Vagina (tissue), 2 donors: ENCODE data around the gene CKAP4. TPM values are rescaled to one million over a fixed set of nuclear protein-coding genes. Genes with fewer than 3 reads are reported as not detected.

ENCODE experiments used
- DNase-seq, 2 donors: peaks; one replicate each; pipeline ENCODE4 v3.0.0-alpha.2; 2017; ENCODE audit errors: extremely low spot score in 2 of 2
- H3K27ac ChIP-seq: fragments of 200-600 bp; sonication (generic); one replicate; pipeline ENCODE4 v1.5.1; 2019
- H3K27me3 ChIP-seq: fragments of 200-600 bp; sonication (generic); one replicate; pipeline ENCODE4 v1.5.1; 2019
- H3K36me3 ChIP-seq, 2 donors: fragments of 200-600 bp; sonication (generic); one replicate each; pipeline ENCODE4 v1.5.1; 2017 to 2019
- H3K4me1 ChIP-seq: fragments of 200-600 bp; sonication (generic); one replicate; pipeline ENCODE4 v1.5.1; 2019
- H3K4me3 ChIP-seq, 2 donors: fragments of 200-600 bp; sonication (generic); 1 replicate in 1 of 2; 2 replicates in 1 of 2; pipeline ENCODE4 v1.5.1; 2016 to 2019
- H3K9me3 ChIP-seq: fragments of 200-600 bp; sonication (generic); one replicate; pipeline ENCODE4 v1.5.1; 2019
- POLR2A ChIP-seq, 2 donors: fragments of 450-650 bp; IDR thresholded peaks; one replicate each; pipeline ENCODE4 v1.6.1; 2017; ENCODE audit warnings: antibody characterized with exemption in 2 of 2, mild to moderate bottlenecking in 2 of 2, moderate library complexity in 2 of 2
- POLR2AphosphoS5 ChIP-seq, 2 donors: sonication (generic); formaldehyde crosslinking; IDR thresholded peaks; one replicate each; pipeline ENCODE4 v1.9.0; 2017; ENCODE audit warnings: antibody characterized with exemption in 2 of 2, mild to moderate bottlenecking in 2 of 2, low read depth in 1 of 2; ENCODE audit not compliant: insufficient read depth in 1 of 2
- intact Hi-C: fragments of 100-400 bp; cut with DNase I; formaldehyde crosslinking; loops from one replicate; pipeline ENCODE4 v1.15.1; 2023
- total RNA-seq: library from RNA; depleted of rRNA; stranded (reverse); fragments of >200 nt; gene quantifications from one replicate; pipeline ENCODE4 v1.2.3, GENCODE V29; 2016
- TF ChIP-seq, protein P1 (sequence below), 3 experiments: fragments of 450-650 bp in 2 of 3; fragments of 200-600 bp in 1 of 3; sonication (generic) in 1 of 3; IDR thresholded peaks; one replicate each; pipeline ENCODE4 v1.5.1; 2017 to 2019; ENCODE audit warnings: antibody characterized with exemption in 3 of 3, mild to moderate bottlenecking in 2 of 3, moderate library complexity in 2 of 3

The CKAP4 gene
- total RNA-seq, 1 donor from 2014 or later = 42.5 TPM

GRCh38 chr12:106227641-106228319 is 20.0 kb downstream of the CKAP4 start:
- Histone ChIP-seq H3K4me3 (no peak overlapping the region), H3K27me3 (no peaks in the 10 kb centered on the region), H3K36me3 (no peaks in the 10 kb centered on the region), H3K27ac (peak overlapping the region; percentile 78), H3K9me3 (no peaks in the 10 kb centered on the region), H3K4me1 (peaks cover 28% of the 10 kb centered on the region)
- peak in 1 of 2 donors; percentile 28 for TF ChIP-seq POLR2AphosphoS5 (IDR thresholded peaks at IDR 0.05; ENCODE audit: insufficient read depth in 1 of 2, low read depth in 1 of 2)
- TF ChIP-seq, protein P1, sequence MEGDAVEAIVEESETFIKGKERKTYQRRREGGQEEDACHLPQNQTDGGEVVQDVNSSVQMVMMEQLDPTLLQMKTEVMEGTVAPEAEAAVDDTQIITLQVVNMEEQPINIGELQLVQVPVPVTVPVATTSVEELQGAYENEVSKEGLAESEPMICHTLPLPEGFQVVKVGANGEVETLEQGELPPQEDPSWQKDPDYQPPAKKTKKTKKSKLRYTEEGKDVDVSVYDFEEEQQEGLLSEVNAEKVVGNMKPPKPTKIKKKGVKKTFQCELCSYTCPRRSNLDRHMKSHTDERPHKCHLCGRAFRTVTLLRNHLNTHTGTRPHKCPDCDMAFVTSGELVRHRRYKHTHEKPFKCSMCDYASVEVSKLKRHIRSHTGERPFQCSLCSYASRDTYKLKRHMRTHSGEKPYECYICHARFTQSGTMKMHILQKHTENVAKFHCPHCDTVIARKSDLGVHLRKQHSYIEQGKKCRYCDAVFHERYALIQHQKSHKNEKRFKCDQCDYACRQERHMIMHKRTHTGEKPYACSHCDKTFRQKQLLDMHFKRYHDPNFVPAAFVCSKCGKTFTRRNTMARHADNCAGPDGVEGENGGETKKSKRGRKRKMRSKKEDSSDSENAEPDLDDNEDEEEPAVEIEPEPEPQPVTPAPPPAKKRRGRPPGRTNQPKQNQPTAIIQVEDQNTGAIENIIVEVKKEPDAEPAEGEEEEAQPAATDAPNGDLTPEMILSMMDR (IDR thresholded peaks at IDR 0.05) = no peak
- intact Hi-C loops = loop anchor here (5.0 kb wide), 1 partner anchor 810 kb away; no protein-coding TSS in a partner anchor
- DNase-seq = peak in 1 of 2 donors; percentile 88

- Histone ChIP-seq H3K36me3 (no peaks in the 10 kb centered on the region), H3K9me3 (no peaks in the 10 kb centered on the region), H3K27me3 (no peaks in the 10 kb centered on the region), H3K4me3 (no peak overlapping the region), H3K27ac (peak overlapping the region; percentile 78), H3K4me1 (peaks cover 28% of the 10 kb centered on the region)
- TF ChIP-seq POLR2A (IDR thresholded peaks at IDR 0.05) (no peak), POLR2AphosphoS5 (IDR thresholded peaks at IDR 0.05; ENCODE audit: insufficient read depth in 1 of 2, low read depth in 1 of 2) (peak in 1 of 2 donors; percentile 55)
- TF ChIP-seq, protein P1 (IDR thresholded peaks at IDR 0.05) = peak; percentile 48 to 84 (median 57)
- peak in 1 of 2 donors; percentile 79 for DNase-seq
- intact Hi-C loops = loop anchor here (5.0 kb wide), 1 partner anchor 810 kb away; no protein-coding TSS in a partner anchor
Measured at GRCh38 chr12:106226884-106227640, 20.8 kb downstream of the CKAP4 start.

GRCh38 chr12:106224355-106224706 is 23.5 kb downstream of the CKAP4 start:
- Histone ChIP-seq H3K27me3 (no peaks in the 10 kb centered on the region), H3K9me3 (no peaks in the 10 kb centered on the region), H3K4me1 (peaks cover 28% of the 10 kb centered on the region), H3K36me3 (no peaks in the 10 kb centered on the region), H3K4me3 (no peak overlapping the region), H3K27ac (peak overlapping the region; percentile 66)
- intact Hi-C loops = no loop called here
- DNase-seq = no peak
- TF ChIP-seq, protein P1 (IDR thresholded peaks at IDR 0.05) = no peak
- no peak for TF ChIP-seq POLR2AphosphoS5 (IDR thresholded peaks at IDR 0.05; ENCODE audit: insufficient read depth in 1 of 2, low read depth in 1 of 2)

GRCh38 chr12:106223485-106224354 is 24.1 kb downstream of the CKAP4 start:
- TF ChIP-seq, protein P1 (IDR thresholded peaks at IDR 0.05) = peak; percentile 66 to 94 (median 84)
- TF ChIP-seq POLR2A (IDR thresholded peaks at IDR 0.05) (no peak), POLR2AphosphoS5 (IDR thresholded peaks at IDR 0.05; ENCODE audit: insufficient read depth in 1 of 2, low read depth in 1 of 2) (peak in 1 of 2 donors; percentile 9)
- no peaks in the 10 kb centered on the region for H3K9me3 ChIP-seq
- H3K4me1 ChIP-seq = peaks cover 28% of the 10 kb centered on the region
- peak in 1 of 2 donors; percentile 86 for DNase-seq
- no peaks in the 10 kb centered on the region for H3K36me3 ChIP-seq
- intact Hi-C loops = no loop called here
- no peak overlapping the region for H3K4me3 ChIP-seq
- H3K27ac ChIP-seq = peak overlapping the region; percentile 66
- H3K27me3 ChIP-seq = no peaks in the 10 kb centered on the region
